ENCODE measurements around the gene SPSB1. TPM values are rescaled to one million over a fixed set of nuclear protein-coding genes. Genes with fewer than 3 reads are reported as not detected.
A peak's percentile ranks its signal among the peaks of the same experiment; 100 is the strongest.

SPSB1 gene
- total and polyA plus RNA-seq, 10 donors, result 1.3 to 7.9 (median 4.1) TPM

DNA sequence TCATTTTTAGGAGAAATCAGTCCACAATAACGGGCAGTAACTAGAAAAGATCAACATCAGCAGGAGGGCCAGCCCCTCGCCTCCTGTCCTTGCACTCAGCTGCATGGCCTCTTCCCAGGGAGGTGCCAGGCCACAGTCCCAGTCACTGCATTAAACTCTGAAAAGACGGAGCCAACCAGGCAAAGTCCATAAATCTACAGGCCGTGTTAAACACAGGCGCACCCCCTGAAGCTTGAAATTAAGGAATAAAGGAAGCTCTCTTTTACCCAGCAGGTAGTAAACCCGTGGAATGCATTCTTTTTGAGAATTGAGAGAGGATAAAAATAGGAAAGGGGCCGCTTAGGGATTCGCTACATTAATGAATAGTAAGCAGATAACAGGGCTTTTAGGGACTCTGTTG is 39.7 kb upstream of the SPSB1 start:
- peak; percentile 22 for DNase-seq
- Histone ChIP-seq H3K27ac (peak overlapping the region in 5 of 8 donors; percentile 3 to 80 (median 22)), H3K9me3 (no peaks in the 10 kb centered on the region), H3K4me1 (peaks cover 17 to 87% (median 48%) of the 10 kb centered on the region in 6 donors), H3K4me3 (no peak overlapping the region), H3K36me3 (peaks cover 0 to 89% (median 14%) of the 10 kb centered on the region in 6 donors), H3K27me3 (replicated peaks in 1 of 7) (no peaks in the 10 kb centered on the region)
- intact Hi-C loops (cut with DNase I; ENCODE audit: low total_unique reads), result no loop called here
- TF ChIP-seq, protein P1, sequence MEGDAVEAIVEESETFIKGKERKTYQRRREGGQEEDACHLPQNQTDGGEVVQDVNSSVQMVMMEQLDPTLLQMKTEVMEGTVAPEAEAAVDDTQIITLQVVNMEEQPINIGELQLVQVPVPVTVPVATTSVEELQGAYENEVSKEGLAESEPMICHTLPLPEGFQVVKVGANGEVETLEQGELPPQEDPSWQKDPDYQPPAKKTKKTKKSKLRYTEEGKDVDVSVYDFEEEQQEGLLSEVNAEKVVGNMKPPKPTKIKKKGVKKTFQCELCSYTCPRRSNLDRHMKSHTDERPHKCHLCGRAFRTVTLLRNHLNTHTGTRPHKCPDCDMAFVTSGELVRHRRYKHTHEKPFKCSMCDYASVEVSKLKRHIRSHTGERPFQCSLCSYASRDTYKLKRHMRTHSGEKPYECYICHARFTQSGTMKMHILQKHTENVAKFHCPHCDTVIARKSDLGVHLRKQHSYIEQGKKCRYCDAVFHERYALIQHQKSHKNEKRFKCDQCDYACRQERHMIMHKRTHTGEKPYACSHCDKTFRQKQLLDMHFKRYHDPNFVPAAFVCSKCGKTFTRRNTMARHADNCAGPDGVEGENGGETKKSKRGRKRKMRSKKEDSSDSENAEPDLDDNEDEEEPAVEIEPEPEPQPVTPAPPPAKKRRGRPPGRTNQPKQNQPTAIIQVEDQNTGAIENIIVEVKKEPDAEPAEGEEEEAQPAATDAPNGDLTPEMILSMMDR (IDR thresholded peaks at IDR 0.05 in 8 of 11, conservative IDR thresholded peaks at IDR 0.05 in 3 of 11), result no peak
- TF ChIP-seq POLR2AphosphoS5 (IDR thresholded peaks at IDR 0.05), result no peak
- TF ChIP-seq POLR2A (IDR thresholded peaks at IDR 0.05), result no peak
- WGBS, 5 donors, result 77 to 85% (median 81%) methylated on average over 8 of the region's 8 CpGs

DNA sequence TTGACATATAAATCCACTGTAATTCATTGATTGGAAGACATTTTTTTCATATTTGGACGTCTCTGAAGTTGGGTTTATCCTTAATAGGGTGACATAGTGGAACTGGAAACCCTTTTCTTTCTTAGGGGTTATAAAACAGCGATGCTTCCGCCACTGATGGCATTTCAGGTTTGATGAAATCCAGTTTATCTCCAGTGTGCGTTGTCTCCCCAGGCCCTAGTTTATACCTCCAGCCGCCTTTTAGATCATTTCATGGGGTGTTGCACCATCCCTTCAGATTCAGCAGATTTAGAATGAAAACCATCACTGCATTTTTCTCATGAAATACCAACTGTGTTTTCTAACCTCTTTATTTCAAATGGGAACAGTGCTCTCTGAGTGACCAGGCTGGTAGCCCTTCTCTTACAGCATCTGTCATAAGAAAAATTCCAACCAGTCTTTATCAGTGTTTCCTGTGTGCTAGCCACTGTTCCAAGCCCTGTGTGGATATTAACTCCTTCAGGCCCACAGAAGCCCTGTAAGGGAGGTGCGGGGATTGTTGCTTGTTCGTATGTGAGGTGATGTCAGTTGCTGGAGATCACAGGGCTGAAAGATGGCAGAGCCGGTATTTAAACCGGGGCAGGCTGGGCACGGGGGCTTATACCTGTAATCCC is 39.1 kb upstream of the SPSB1 start:
- no peak for TF ChIP-seq POLR2AphosphoS5 (IDR thresholded peaks at IDR 0.05)
- TF ChIP-seq, protein P1 (IDR thresholded peaks at IDR 0.05 in 8 of 11, conservative IDR thresholded peaks at IDR 0.05 in 3 of 11), result no peak
- TF ChIP-seq POLR2A (IDR thresholded peaks at IDR 0.05), result no peak
- Histone ChIP-seq H3K27ac (peak overlapping the region in 3 of 8 donors; percentile 10 to 80 (median 16)), H3K4me3 (no peak overlapping the region), H3K9me3 (no peaks in the 10 kb centered on the region), H3K27me3 (replicated peaks in 1 of 7) (no peaks in the 10 kb centered on the region), H3K4me1 (peaks cover 17 to 87% (median 48%) of the 10 kb centered on the region in 6 donors), H3K36me3 (peaks cover 0 to 86% (median 9%) of the 10 kb centered on the region in 6 donors)
- intact Hi-C loops (cut with DNase I; ENCODE audit: low total_unique reads), result no loop called here
- DNase-seq, result no peak
- 89 to 93% (median 91%) methylated on average over 10 of the region's 10 CpGs for WGBS, 5 donors

DNA sequence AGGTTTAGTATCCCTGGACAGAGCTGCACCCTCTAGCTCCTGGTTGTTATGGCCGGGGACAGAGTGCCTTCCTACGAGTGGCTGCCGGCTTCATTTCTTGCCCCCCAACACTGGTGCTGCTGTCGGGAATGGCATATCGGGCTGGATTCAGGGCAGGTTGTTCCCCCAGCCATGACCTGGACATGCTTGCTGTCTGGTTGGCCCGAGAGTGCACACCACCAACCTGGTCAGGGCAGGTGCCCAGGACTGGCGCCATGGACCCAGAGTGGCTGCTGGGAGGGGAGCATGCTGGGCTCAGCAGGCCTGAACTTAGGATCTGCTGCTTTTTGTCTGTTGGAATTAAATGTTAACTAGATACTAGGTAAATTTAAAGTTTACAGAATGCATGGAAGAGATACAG is 36.4 kb upstream of the SPSB1 start:
- H3K27ac ChIP-seq, result peak overlapping the region in 6 of 8 donors; percentile 19 to 56 (median 36)
- 60 to 88% (median 83%) methylated on average over 4 to 7 of the region's 7 CpGs for WGBS, 5 donors
- TF ChIP-seq POLR2A (IDR thresholded peaks at IDR 0.05) (no peak), POLR2AphosphoS5 (IDR thresholded peaks at IDR 0.05) (peak in 1 of 3 donors; percentile 21)
- peak; percentile 52 for DNase-seq
- no peaks in the 10 kb centered on the region for H3K9me3 ChIP-seq
- no peaks in the 10 kb centered on the region for H3K27me3 ChIP-seq (replicated peaks in 1 of 7)
- peaks cover 0 to 68% (median 5%) of the 10 kb centered on the region in 6 donors for H3K36me3 ChIP-seq
- no peak overlapping the region for H3K4me3 ChIP-seq
- intact Hi-C loops (cut with DNase I; ENCODE audit: low total_unique reads), result no loop called here
- H3K4me1 ChIP-seq, result peaks cover 7 to 69% (median 27%) of the 10 kb centered on the region in 6 donors

DNA sequence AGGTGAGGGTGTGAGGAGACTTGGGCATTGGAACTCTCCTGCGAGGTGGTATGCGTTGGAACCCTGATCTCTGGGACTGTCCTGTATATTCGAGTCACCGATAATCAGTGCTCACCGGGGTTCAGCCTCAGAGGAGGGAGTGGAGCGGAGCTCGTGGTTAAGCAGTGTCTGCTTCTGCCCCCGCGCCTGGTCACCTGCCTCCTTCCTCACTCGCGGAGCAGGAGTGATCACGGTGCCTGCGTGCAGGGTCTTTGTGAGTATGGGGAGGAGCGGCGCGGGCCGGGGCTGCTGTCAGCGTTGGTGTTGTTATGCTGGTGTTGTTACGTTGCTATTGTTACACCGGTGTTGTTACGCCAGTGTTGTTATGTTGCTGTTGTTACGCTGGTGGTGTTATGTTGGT is 34.8 kb upstream of the SPSB1 start:
- Histone ChIP-seq H3K27me3 (replicated peaks in 1 of 7) (no peaks in the 10 kb centered on the region), H3K4me3 (no peak overlapping the region), H3K36me3 (peaks cover 0 to 68% (median 15%) of the 10 kb centered on the region in 6 donors), H3K9me3 (no peaks in the 10 kb centered on the region), H3K4me1 (peaks cover 0 to 54% (median 17%) of the 10 kb centered on the region in 6 donors), H3K27ac (no peak overlapping the region)
- TF ChIP-seq POLR2AphosphoS5 (IDR thresholded peaks at IDR 0.05), result peak in 2 of 3 donors; percentile 11 to 25
- TF ChIP-seq POLR2A (IDR thresholded peaks at IDR 0.05), result no peak
- intact Hi-C loops (cut with DNase I; ENCODE audit: low total_unique reads), result no loop called here
- DNase-seq, result no peak
- 90 to 95% (median 93%) methylated on average over 22 of the region's 22 CpGs for WGBS, 5 donors

DNA sequence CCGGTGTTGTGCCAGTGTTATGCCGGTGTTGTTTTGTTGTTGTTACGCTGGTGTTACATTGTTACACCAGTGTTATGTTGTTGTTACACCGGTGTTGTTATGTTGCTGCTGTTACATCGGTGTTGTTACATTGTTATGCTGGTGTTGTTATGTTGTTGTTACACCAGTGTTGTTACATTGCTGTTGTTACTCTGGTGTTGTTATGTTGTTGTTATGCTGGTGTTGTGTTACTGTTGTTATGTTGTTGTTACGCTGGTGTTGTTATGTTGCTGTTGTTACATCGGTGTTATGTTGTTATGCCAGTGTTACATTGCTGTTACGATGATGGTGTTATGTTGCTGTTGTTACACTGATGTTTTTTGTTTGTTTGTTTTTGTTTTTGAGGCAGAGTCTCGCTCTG is 34.1 kb upstream of the SPSB1 start:
- no peaks in the 10 kb centered on the region for H3K9me3 ChIP-seq
- intact Hi-C loops (cut with DNase I; ENCODE audit: low total_unique reads), result no loop called here
- peaks cover 0 to 68% (median 22%) of the 10 kb centered on the region in 6 donors for H3K36me3 ChIP-seq
- DNase-seq, result no peak
- TF ChIP-seq POLR2A (IDR thresholded peaks at IDR 0.05), result no peak
- TF ChIP-seq, protein P1 (IDR thresholded peaks at IDR 0.05 in 8 of 11, conservative IDR thresholded peaks at IDR 0.05 in 3 of 11), result no peak
- TF ChIP-seq POLR2AphosphoS5 (IDR thresholded peaks at IDR 0.05), result no peak
- no peak overlapping the region for H3K27ac ChIP-seq
- H3K4me3 ChIP-seq, result no peak overlapping the region
- 96 to 99% (median 98%) methylated on average over 9 of the region's 9 CpGs for WGBS, 5 donors
- no peaks in the 10 kb centered on the region for H3K27me3 ChIP-seq (replicated peaks in 1 of 7)
- H3K4me1 ChIP-seq, result peaks cover 0 to 46% (median 13%) of the 10 kb centered on the region in 6 donors

Data from spleen (tissue), 11 donors.